Choroid plexus epithelial cell (primary cell): ENCODE data around the gene AKT3.

ENCODE experiments used
- DNase-seq: peaks from one replicate; pipeline ENCODE4 v3.0.0-alpha.2; 2010; ENCODE audit warnings: low read depth
- H3K4me3 ChIP-seq: 2 replicates; pipeline ENCODE4 v1.5.1; 2011; ENCODE audit warnings: low read depth, mild to moderate bottlenecking, control low read depth, low read length, moderate library complexity
- CTCF ChIP-seq: conservative IDR thresholded peaks from 2 replicates; pipeline ENCODE4 v1.5.1; 2011; ENCODE audit warnings: low read depth, mild to moderate bottlenecking, control low read depth, inconsistent platforms, low read length, moderate library complexity

Gene AKT3

GRCh38 chr1:243639027-243639658, 210.9 kb downstream of the AKT3 start:
- DNase-seq: no peak
- no peak for TF ChIP-seq CTCF
- no peak overlapping the region for H3K4me3 ChIP-seq

DNA sequence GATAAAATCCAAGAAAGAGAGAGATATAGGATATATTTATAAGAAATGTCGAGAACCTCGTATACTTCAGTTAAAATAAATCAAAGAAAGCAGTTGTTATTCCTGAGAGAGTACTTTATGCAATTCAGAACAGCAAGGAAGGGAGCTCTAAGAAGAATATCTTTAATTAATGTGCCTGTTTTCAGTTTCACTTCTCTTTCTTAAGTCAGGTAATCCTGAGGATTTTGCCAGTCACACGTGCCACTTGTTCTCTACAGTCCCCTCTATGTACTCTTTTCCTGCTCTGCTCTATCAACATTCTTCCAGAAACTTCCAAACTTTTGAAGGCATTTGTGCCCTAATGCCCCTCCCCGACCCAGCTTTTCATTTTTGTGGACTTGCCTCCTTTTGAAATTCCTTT, 211.9 kb downstream of the AKT3 start:
- H3K4me3 ChIP-seq: no peak overlapping the region
- DNase-seq: no peak
- TF ChIP-seq CTCF: no peak

GRCh38 chr1:243628476-243628907, 221.6 kb downstream of the AKT3 start:
- no peak for DNase-seq
- no peak for TF ChIP-seq CTCF
- H3K4me3 ChIP-seq: no peak overlapping the region

- DNase-seq: peak; percentile 64
- H3K4me3 ChIP-seq: no peak overlapping the region
- no peak for TF ChIP-seq CTCF
Measured at GRCh38 chr1:243623841-243624240, 226.2 kb downstream of the AKT3 start.

DNA sequence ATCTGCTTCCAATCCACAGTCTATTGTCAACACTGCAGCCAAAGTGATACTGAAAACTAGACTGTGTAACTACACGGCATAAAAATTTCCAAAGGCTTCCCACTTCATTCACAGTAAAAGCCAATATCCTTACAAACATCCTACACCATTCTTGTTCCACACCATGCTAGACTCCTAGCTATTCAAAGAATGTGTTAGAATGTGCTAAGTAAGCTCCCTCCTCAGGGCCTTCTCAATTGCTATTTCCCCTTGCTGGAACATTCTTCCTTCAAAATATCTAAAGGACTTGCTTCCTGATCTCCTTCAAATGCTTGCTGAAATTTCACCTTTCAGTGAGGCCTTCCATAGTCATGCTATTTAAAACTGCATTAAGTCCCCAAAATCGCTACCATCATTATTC, 228.1 kb downstream of the AKT3 start:
- peak; percentile 64 for DNase-seq
- TF ChIP-seq CTCF: no peak
- H3K4me3 ChIP-seq: no peak overlapping the region

DNA sequence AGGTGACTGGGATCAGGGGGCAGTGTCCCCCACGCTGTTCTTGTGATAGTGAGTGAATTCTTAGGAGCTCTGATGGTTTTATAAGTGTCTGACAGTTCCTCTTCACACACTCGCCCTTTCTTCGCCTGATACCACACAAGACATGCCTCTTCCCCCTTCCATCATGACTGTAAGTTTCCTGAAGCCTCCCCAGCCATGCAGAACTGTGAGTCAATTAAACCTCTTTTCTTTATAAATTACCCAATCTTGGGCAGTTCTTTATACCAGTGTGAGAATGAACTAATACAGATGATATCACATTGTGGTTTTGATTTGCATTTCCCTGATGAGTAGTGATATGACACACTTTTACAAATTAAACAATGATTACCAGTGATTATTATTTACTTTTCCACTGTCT, 229.9 kb downstream of the AKT3 start:
- no peak overlapping the region for H3K4me3 ChIP-seq
- DNase-seq: no peak
- no peak for TF ChIP-seq CTCF

DNA sequence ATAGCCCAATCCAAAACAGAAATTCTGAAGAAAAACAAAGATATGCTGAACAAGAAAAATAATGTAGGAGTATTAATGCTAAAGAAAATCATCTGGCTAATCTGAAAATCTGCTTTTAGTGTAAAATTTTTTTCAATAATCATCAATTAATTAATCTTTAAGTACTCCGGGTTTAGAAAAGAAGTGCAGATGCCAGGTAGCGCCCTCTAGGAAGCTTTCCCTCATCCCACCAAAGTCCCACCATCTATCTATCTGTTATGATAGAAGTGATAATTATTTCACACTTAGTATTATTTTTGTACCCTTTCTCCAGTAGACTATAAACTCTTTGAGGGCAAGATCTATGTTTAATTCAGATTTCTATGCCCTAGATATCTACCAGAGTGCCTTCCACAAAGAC, 240.3 kb downstream of the AKT3 start:
- no peak for DNase-seq

More for the DNA sequence above, 240.3 kb downstream of the AKT3 start:
- H3K4me3 ChIP-seq: no peak overlapping the region
- TF ChIP-seq CTCF: no peak
